Activated CD8-positive, alpha-beta T cell treated with anti-CD3 and anti-CD28 coated beads for 36 hours (primary cell): ENCODE data around the gene AUTS2. TPM values are rescaled to one million over a fixed set of nuclear protein-coding genes. Genes with fewer than 3 reads are reported as not detected.

ENCODE experiments used
- ATAC-seq: fragments of 200-7000 bp; cut with Tn5 transposase; one replicate; pipeline ENCODE4 v1.10.0; 2021; ENCODE audit warnings: mild to moderate bottlenecking, moderate library complexity
- CTCF ChIA-PET: fragments of 350-600 bp; sonication (Branson Sonifier 250); formaldehyde crosslinking; loops from one replicate; lab custom pipeline; 2021; ENCODE audit warnings: antibody characterized with exemption; lab: Charles Lee
- POLR2A ChIA-PET: fragments of 350-600 bp; sonication (Branson Sonifier 250); formaldehyde crosslinking; loops from one replicate; lab custom pipeline; 2021; ENCODE audit warnings: antibody characterized with exemption; lab: Charles Lee
- DNase-seq: peaks from one replicate; pipeline ENCODE4 v3.0.0-alpha.2; 2020
- H3K27ac Mint-ChIP-seq: one replicate; pipeline ENCODE4 v1.8.0; 2021; ENCODE audit warnings: mild to moderate bottlenecking, mixed read lengths
- H3K27me3 Mint-ChIP-seq: one replicate; pipeline ENCODE4 v1.8.0; 2021; ENCODE audit warnings: mixed read lengths
- H3K36me3 Mint-ChIP-seq: one replicate; pipeline ENCODE4 v1.8.0; 2021; ENCODE audit warnings: low read depth, mixed read lengths
- H3K4me1 Mint-ChIP-seq: one replicate; pipeline ENCODE4 v1.8.0; 2021; ENCODE audit warnings: low read depth, mixed read lengths
- H3K4me3 Mint-ChIP-seq: one replicate; pipeline ENCODE4 v1.8.0; 2021; ENCODE audit warnings: mild to moderate bottlenecking, moderate library complexity, mixed read lengths
- H3K9me3 Mint-ChIP-seq: one replicate; pipeline ENCODE4 v1.8.0; 2021; ENCODE audit warnings: mixed read lengths
- intact Hi-C: fragments of 100-400 bp; cut with micrococcal nuclease; formaldehyde crosslinking; loops from one replicate; pipeline ENCODE4 v1.10.0; 2022
- total RNA-seq, 2 experiments: library from RNA; stranded (reverse); gene quantifications; one replicate each; pipeline ENCODE4 v1.2.3, GENCODE V29; 2021
- TF ChIP-seq, protein P1 (sequence below): fragments of 200-600 bp; IDR thresholded peaks from one replicate; pipeline ENCODE4 v1.8.0; 2022; ENCODE audit warnings: antibody characterized with exemption, mild to moderate bottlenecking

The AUTS2 gene
- total RNA-seq, 2 experiments from 2014 or later: 3.1 to 3.3 TPM

DNA sequence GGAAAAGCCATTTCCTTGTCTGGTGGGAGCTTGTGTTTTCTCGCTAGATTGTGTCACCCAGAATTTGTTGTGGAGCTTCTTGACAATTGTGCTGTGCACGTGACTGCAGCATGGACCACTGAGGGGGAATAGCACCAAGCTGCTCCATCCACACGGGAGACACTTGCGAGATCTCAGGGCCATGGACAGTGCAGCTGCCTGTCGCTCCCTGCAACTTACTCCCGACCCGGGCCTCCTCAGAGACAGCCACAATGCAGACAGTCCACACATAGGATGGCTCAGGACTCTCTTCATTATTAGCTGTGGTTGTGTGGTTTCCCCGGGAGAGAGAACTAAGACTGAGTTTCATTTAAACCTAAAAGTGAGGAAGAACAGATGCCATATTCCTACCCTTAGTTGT is 860.5 kb downstream of the AUTS2 start:
- TF ChIP-seq, protein P1, sequence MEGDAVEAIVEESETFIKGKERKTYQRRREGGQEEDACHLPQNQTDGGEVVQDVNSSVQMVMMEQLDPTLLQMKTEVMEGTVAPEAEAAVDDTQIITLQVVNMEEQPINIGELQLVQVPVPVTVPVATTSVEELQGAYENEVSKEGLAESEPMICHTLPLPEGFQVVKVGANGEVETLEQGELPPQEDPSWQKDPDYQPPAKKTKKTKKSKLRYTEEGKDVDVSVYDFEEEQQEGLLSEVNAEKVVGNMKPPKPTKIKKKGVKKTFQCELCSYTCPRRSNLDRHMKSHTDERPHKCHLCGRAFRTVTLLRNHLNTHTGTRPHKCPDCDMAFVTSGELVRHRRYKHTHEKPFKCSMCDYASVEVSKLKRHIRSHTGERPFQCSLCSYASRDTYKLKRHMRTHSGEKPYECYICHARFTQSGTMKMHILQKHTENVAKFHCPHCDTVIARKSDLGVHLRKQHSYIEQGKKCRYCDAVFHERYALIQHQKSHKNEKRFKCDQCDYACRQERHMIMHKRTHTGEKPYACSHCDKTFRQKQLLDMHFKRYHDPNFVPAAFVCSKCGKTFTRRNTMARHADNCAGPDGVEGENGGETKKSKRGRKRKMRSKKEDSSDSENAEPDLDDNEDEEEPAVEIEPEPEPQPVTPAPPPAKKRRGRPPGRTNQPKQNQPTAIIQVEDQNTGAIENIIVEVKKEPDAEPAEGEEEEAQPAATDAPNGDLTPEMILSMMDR: no peak
- ATAC-seq: no peak
- Mint-ChIP-seq H3K4me1 (peaks cover 21% of the 10 kb centered on the region), H3K27ac (no peak overlapping the region), H3K9me3 (no peaks in the 10 kb centered on the region), H3K4me3 (no peak overlapping the region), H3K27me3 (no peaks in the 10 kb centered on the region), H3K36me3 (no peaks in the 10 kb centered on the region)
- DNase-seq: no peak
- CTCF ChIA-PET: no interaction called here
- intact Hi-C loops: no loop called here
- POLR2A ChIA-PET: no interaction called here

DNA sequence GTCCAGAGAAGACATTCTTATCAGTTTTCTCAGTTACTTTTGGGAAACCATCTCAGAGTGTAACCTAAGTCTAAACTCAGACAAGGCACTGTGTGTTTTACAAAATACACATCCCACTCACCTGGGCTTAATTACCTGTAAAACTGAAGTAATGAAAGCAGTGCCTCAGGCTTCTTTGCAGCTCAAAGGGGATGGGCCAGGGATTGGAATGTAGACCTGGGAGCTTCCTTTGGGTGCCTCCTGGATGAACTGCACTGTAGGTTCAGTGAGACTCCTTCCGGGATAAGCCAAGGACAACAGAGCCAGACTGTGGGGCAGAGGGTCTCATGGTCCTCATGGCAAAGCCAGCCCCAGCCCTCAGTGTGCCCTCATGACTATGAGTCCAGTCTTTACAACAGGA is 861.3 kb downstream of the AUTS2 start:
- H3K27me3 Mint-ChIP-seq: no peaks in the 10 kb centered on the region
- H3K4me3 Mint-ChIP-seq: no peak overlapping the region
- peaks cover 21% of the 10 kb centered on the region for H3K4me1 Mint-ChIP-seq
- no peak for DNase-seq
- no peak for ATAC-seq
- no peaks in the 10 kb centered on the region for H3K9me3 Mint-ChIP-seq
- TF ChIP-seq, protein P1: no peak
- CTCF ChIA-PET: no interaction called here
- POLR2A ChIA-PET: no interaction called here
- intact Hi-C loops: no loop called here
- H3K27ac Mint-ChIP-seq: no peak overlapping the region
- H3K36me3 Mint-ChIP-seq: no peaks in the 10 kb centered on the region

- intact Hi-C loops: no loop called here
- H3K27me3 Mint-ChIP-seq: no peaks in the 10 kb centered on the region
- ATAC-seq (no peak), DNase-seq (no peak)
- TF ChIP-seq, protein P1: no peak
- CTCF ChIA-PET: no interaction called here
- H3K4me3 Mint-ChIP-seq: no peak overlapping the region
- no peaks in the 10 kb centered on the region for H3K36me3 Mint-ChIP-seq
- H3K27ac Mint-ChIP-seq: no peak overlapping the region
- POLR2A ChIA-PET: no interaction called here
- H3K4me1 Mint-ChIP-seq: peaks cover 21% of the 10 kb centered on the region
- no peaks in the 10 kb centered on the region for H3K9me3 Mint-ChIP-seq
These were observed 861.8 kb downstream of the AUTS2 start for GRCh38 chr7:70460071-70460470.

DNA sequence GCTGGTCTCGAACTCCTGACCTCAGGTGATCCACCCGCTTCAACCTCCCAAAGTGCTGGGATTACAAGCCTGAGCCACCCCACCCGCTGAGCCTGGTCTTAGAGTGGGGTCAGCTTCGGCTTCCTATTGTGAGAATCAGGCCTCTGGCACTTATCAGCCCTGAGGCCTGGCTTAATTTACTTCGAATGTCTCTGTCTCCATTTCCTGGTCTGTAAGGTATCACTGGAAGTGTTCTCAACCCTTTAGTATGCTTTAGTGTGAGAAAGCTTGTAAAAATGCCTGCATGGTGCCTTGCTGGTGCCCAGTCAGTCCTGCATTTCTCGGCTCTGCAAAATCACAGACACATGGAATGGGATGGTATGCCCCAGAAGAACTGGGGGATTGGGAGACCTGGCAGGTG is 862.3 kb downstream of the AUTS2 start:
- ATAC-seq: no peak
- DNase-seq: no peak
- ChIA-PET CTCF (no interaction called here), POLR2A (no interaction called here)
- Mint-ChIP-seq H3K27me3 (no peaks in the 10 kb centered on the region), H3K36me3 (no peaks in the 10 kb centered on the region), H3K27ac (no peak overlapping the region), H3K9me3 (no peaks in the 10 kb centered on the region), H3K4me3 (no peak overlapping the region), H3K4me1 (peaks cover 21% of the 10 kb centered on the region)
- TF ChIP-seq, protein P1: no peak
- intact Hi-C loops: no loop called here

GRCh38 chr7:70463352-70463938 is 865.2 kb downstream of the AUTS2 start:
- ATAC-seq (no peak), DNase-seq (no peak)
- Mint-ChIP-seq H3K27ac (no peak overlapping the region), H3K27me3 (no peaks in the 10 kb centered on the region), H3K4me1 (peaks cover 1% of the 10 kb centered on the region), H3K36me3 (no peaks in the 10 kb centered on the region), H3K4me3 (no peak overlapping the region), H3K9me3 (no peaks in the 10 kb centered on the region)
- TF ChIP-seq, protein P1: no peak
- CTCF ChIA-PET: interaction anchor here (0.6 kb wide), 1 partner anchor 293 kb away, joined by 3 read pairs; no protein-coding TSS in a partner anchor
- intact Hi-C loops: no loop called here
- POLR2A ChIA-PET: interaction anchor here (0.6 kb wide), 2 partner anchors 16 to 105 kb away, joined by 3 read pairs; no protein-coding TSS in a partner anchor
